NCI-H82 (cell line): ENCODE results near the gene GIPC1.
"Not testable (repeated sequence)": the region's sequence is repeated elsewhere in the genome, so short reads cannot be mapped to it uniquely, and the experiment has no call there.

Experiments
- DNase-seq: peaks from one replicate; lab custom pipeline; 2025; lab: John Stamatoyannopoulos, UW

The GIPC1 gene

DNA sequence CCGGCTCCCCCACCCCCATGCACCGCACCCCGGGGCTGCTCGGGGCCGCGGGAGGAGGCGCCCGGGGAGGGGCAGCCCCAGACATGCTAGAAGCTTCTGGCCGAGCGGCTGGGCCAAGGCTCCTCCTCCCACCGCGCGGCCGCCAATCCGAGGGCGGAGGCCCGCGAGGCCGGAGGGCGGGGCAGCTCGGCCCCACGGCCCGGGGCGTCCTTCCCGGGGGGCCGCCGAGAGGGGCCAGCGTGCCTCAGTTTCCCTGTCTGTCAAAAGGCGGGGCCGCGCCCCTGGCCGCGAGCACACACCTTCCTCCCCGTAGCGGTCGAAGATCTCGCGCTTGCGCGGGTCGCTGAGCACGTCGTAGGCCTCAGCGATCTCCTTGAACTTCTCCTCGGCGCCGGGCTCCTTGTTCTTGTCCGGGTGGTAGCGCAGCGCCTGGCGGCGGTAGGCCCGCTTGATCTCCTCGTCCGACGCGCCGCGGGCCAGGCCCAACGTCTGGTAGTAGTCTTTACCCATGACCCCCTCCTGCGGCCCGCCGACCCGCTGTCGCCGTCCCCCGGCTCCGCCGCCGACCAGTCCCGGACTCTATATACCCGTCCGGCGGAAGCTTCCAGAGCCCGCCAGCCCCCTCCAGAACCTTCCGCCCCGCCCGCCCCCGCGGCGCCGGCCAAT, 22.0 kb upstream of the GIPC1 start, which contains the start of gene DNAJB1:
DNAJB1 (minus strand) TSS at position 558 of the 666 bp plus-strand sequence; CDS start at position 510, 48 bp downstream.
- peak; percentile 80 for DNase-seq

DNA sequence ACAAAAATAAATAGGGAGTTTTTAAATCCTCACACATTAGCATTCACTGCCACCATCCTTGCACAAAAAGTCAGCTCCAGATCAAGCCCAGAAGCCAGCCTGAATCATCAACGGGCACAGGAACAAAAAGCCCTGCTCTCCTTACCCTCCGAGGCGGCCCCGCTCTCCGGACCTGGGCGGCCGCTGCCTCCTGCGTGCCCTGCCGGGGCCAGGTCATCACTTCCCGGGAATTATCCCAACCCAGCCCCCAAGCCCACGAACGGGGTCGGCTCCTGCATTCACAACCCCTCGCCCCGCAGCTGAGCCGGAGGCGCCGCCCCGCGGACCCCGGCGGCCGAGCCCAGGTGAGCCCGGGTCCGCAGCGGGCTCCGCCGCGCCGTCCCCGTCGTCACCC, 21.5 kb upstream of the GIPC1 start:
- DNase-seq: peak; percentile 70

DNA sequence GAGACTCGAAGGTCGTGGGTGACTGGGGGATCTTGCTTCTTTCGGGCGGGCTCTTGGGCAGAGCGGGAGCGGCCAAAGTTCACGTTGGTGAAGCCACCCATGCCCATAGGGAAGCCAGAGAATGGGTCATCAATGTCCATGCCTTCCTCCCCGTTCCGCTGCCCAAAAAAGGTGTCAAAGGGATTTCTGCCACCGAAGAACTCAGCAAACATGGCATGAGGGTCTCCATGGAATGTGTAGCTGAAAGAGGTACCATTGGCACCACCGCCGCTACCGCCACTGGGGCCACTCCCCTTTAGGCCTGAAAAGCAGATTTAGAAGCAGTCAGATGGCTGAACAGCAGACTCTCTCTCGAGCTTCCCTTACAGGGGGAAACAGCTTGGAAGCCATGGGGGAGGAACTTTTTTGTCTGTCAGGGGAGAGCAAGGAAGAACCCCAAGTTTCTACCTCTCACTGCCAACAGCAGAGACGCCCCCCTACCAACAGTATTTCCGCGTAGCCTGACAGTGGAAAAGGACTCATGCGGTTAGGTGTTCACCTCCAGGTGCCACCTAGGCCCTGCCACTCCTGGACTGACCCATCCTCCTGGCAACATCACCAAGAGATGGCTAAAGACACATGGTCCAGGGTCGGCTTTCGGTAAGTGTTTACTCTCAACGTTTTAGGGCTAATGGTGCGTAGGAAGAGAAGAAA, 21.0 kb upstream of the GIPC1 start:
- DNase-seq: peak; percentile 55

GRCh38 chr19:14516048-14516534, 20.2 kb upstream of the GIPC1 start:
- DNase-seq: no peak

- DNase-seq: no peak
Observed at GRCh38 chr19:14515501-14516047, 19.6 kb upstream of the GIPC1 start.

DNA sequence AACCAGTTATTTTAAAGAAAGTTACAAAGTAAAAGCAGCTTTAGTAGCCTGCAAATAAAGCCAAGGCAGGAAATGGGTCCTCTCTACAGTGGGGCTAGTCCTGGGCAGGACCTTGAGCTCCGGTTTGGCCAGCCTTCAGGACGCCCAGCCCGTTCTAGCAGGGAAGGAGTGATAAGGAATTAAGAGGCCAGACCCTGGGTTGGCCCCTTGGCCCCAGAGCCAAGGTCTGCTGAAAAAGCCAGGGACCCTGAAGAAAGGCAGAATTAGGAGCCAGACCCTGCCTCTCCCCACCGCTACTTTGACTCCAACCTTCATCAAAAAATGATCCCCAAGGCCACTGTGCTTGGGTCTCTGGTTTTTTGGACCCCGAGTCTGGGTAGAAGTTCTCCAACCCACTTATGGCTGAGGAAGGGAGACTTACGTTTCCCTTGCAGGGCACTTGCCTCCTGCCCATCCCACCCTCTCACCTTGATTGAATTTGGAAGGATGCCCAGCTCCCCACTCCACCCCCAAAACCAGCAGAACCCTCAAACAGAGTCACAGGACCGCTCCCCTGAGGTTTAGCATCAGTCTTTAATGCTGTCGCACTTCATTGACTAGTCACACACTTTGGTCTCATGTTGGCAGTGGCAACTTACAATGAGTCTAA, 18.4 kb upstream of the GIPC1 start:
- DNase-seq: no peak

GRCh38 chr19:14512406-14512961, 16.6 kb upstream of the GIPC1 start:
- DNase-seq: no peak

GRCh38 chr19:14511229-14511593, 15.3 kb upstream of the GIPC1 start:
- DNase-seq: peak; percentile 78

DNA sequence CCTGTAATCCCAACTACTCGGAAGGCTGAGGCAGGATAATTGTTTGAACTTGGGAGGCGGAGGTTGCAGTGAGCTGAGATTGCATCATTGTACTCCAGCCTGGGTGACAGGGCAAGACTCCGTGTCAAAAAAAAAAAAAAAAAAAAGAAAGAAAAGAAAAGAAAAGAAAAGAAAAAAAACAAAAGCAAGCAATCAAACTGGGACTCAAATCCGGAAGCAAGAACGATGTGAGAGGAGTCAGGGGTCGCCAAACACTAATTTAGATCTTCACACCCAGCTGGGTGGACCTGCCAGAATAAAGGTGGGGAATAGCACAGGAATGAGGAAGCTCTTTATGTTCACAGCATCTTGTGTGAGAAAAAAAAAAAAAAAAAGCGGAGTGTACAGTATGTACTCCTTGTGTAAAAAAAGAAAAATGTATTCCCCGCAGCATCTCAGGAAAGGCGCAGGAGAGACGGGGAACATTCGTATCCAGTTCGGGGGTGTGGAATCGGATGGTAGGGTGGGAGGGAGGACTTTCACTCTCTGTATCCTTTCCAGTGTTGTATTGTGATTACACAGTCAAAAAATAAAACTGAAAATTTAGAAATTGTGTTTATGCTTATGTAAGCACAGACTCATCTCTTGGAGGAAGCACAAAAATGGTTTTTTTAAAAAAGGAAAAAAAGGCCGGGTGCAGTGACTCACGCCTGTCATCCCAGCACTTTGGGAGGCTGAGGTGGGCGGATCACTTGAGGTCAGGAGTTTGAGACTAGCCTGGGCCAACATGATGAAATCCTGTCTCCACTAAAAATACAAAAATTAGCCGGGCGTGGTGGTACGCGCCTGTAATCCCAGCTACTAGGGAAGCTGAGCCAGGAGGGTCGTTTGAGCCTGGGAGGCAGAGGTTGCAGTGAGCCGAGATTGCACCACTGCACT, 14.6 kb upstream of the GIPC1 start:
- no peak for DNase-seq

GRCh38 chr19:14507704-14508542, 12.0 kb upstream of the GIPC1 start:
- DNase-seq: no peak

- DNase-seq: peak; percentile 84
Observed at GRCh38 chr19:14505488-14506239, 9.7 kb upstream of the GIPC1 start.

DNA sequence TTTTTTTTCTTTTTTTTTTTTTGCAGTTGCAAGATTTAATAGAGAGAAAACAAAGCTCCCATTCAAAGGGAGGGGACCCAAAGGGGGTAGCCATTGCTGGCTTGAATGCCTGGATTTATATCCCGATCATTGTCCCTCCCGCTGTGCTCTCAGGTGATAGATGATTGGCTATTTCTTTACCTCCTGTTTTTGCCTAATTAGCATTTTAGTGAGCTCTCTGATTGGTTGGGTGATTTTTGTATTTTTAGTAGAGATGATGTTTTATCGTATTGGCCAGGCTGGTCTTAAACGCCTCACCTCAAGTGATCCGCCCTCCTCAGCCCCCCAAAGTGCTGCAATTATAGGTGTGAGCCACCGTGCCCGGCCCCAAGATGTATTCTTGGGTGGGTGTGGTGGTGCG, 8.6 kb upstream of the GIPC1 start:
- DNase-seq: not testable (repeated sequence)

DNA sequence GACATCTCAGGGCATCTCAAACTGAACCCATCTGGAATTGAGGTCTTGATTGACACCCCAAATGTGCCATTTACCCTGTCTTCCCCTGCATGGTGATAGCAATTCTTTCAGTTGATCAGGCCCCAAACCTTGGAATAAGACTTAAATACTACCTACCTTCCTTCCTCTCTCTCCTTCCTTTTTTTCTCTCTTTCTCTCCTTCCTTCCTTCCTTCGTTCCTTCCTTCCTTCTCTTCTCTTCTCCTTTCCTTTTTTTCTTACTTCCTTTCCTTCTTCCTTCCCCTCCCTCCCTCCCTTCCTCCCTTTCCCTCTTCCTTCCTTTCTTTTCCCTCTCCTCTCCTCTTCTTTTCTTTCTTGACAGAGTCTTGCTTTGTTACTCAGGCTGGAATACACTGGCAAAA, 7.4 kb upstream of the GIPC1 start:
- no peak for DNase-seq

DNA sequence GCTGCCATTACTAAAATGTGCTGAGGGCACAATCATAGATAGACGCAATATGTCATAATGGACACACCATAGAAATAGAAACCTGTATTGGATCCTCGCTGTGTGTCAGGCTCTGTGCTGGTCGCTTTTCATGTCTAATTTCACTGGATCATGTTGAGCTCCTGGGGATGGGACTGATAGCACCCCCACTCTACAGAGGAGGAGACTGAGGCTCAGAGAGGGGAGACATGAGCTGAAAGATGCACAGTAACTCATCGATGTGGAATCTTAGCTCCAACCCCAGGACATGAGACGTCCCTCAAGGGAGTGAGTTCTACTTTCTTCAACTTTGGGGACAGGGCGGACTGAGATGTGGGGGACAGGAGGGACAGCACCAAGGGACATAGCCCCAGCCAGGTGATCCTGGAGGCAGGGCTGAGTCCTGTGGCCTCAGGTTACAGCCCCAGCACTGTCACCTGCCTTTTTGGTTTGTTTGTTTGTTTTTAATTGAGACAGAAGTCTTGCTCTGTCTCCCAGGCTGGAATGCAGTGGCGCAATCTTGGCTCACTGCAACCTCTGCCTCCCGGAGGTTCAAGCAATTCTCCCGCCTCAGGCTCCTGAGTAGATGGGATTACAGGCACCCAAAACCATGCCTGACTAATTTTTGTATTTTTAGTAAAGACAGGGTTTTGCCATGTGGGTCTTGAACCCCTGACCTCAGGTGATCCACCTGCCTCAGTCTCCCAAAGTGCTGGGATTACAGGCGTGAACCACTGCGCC, 6.6 kb upstream of the GIPC1 start:
- no peak for DNase-seq

- DNase-seq: no peak
Observed at GRCh38 chr19:14497228-14497921, 1.4 kb upstream of the GIPC1 start.

- no peak for DNase-seq
Observed at GRCh38 chr19:14496834-14497227, 904 bp upstream of the GIPC1 start.

DNA sequence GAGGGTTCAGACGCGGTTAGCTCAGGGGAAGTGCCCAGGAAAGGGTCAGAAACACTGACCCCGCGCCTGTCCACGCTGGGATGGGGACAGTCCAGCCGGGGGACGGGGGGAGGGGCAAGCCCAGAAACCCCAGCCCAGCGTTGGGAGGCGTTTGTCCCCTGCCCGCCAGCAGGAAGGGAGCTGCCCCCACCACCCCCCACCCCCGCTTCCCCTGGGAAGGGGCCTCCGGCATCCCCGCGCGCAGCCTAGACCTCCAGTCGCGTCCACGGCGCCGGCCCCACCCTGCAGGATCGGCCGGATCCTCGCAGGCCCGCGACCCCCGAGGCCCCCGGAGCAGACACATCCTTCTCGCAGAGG, 277 bp downstream of the GIPC1 start:
- peak; percentile 68 for DNase-seq

DNA sequence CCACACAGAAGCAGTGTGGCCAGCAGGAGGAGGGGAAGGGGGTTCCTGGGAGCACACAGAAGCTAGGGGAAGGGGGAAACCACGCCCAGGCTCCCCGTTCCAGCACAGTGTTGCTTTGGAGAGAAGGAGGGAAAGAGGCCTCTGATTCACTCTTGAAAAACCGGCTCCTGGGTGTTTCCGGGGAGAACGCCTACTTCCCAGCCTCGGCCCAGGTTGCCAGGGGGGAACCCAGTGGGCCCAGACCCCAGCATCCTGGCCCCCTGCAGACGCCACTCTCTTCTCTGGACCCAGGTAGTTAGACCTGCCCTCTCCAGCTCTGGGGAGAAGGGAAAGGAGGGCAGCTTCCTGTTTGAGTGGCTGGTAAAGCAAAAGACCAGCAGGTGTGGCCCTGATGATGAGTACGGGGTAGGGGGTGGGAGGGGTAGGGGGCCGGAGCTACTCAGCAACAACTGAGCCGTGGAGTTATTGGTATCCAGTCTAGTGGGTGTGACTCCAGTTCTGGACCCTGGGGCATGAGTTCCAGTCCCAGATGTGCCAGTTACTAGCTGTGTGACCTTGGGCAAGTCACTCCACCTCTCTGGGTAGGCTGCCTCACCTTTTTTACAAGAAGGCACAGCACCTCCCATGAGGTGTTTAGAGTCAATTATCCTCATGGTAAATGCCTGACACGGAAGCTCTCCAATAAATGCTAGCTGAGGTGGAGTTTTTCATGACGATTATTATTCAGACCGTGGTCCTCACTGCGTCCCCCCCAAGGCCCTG, 836 bp downstream of the GIPC1 start:
- no peak for DNase-seq
